KG1 (cell line): ENCODE data around the gene RGS4.

Source experiments
- DNase-seq: peaks from one replicate; lab custom pipeline; 2025; lab: John Stamatoyannopoulos, UW

Gene RGS4

DNA sequence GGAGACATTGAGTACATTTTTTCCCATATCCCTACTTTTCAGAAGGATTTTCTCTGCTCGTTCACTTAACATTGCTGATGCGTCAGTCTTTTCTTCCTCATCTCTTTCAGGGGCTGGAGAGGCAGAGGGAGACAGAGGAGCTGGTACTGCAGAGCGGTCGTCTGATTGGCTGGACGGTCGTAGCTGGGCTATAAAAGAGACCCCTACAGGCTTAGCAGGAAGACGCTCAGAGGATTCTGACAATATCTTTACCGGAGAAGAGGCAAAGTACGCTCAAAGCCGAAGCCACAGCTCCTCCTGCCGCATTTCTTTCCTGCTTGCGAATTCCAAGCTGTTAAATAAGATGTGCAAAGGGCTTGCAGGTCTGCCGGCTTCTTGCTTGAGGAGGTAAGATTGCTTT is at the start of gene RGS4:
Gene RGS4 (plus strand): TSS at position 220 of the 400 bp plus-strand sequence. CDS start 124 bp downstream, at position 344.
- DNase-seq: no peak

DNA sequence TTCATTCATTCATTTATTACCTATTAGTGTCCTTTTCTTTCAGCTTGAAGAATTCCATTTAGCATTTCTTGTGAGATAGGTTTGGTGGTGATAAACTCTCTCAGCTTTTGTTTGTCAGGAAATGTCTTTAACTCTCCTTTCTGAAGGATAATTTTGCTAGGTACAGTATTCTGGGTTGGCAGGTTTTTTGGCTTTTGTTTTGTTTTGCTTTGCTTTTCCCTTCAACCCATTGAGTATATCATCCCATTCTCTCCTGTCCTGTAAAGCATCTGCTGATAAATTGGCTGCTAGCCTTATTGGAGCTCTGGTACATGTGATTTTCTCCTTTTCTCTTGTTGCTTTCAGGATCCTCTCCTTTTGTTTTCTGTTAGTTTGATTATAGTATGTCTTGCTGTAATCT is 47.0 kb upstream of the RGS4 start:
- no peak for DNase-seq

DNA sequence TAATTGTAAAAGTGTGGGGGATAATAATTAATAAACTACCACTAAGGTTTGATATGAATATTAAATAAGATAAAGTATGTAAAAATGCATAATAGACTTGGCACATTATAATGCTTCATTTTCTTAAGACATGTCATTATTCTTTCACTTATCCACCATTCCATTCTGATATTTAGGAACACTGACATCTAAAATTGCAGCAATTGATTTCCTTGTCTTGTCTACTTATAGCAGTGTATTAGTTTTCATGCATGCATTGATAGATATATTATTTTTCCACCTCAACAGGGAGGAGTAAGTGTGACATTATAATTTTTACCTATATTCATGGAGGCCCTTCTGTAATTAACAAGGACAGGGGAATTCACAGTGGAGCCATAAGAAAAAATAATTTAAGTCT is 41.6 kb upstream of the RGS4 start:
- no peak for DNase-seq

DNA sequence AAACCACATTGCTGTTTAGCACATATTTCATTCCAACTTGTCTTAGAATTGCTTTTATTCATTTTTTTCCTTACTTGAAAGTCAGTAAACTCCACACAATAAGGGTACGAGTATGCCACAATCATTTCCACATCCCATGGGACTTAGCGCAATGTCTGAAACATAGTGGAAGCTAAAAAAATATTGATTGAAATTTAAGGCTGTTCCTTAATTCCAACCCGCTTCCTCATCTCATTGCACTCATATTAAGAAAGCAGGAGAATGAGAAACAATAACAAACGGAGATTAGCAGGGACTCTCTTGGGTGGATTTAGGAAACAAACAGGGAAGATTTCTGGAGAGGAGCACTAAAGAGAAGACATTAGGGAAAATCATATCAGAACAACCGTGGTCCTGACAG is 39.3 kb upstream of the RGS4 start:
- DNase-seq: no peak

- DNase-seq: no peak
Measured at GRCh38 chr1:163035446-163036249, 33.5 kb upstream of the RGS4 start.

GRCh38 chr1:163036671-163037070 is 32.5 kb upstream of the RGS4 start:
- DNase-seq: no peak

- no peak for DNase-seq
Measured at GRCh38 chr1:163038928-163039706, 30.0 kb upstream of the RGS4 start.

GRCh38 chr1:163039707-163040093 is 29.5 kb upstream of the RGS4 start:
- DNase-seq: no peak

GRCh38 chr1:163046071-163046470 is 23.1 kb upstream of the RGS4 start:
- no peak for DNase-seq

DNA sequence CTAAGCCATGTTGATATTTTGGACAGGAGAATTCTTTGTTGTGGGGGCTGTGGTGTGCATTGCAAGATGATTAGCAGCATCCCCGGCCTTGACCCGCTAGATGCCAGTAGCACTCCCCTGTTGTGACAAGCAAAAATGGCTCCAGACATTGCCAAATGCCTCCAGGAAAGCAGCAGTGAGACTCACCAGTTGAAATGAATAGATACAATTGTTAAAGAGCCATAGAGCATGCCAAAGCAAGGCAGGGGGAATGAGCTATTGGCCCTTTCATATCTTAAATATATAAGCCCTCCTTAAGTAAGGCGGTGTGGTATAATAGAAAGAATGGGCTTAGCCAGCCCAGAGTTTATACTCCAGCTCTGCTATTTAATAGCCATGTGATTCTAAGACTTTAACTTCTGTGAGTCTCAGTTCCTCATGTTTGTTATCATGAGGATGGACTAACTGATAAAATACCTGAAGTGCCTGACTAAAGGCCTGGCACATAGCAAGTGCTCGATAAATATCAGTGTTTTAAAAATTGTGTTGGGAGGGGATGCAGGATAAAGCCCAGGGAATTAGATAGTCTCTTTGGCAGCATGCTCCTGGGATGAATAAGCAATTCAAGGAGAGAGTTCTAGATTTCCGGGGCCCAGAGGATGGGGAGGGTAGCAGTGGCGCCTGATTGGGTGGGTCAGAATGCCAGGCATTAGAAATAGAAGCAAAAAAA is 21.1 kb upstream of the RGS4 start:
- DNase-seq: no peak

GRCh38 chr1:163048869-163049268 is 20.3 kb upstream of the RGS4 start:
- no peak for DNase-seq

GRCh38 chr1:163049296-163049695 is 19.9 kb upstream of the RGS4 start:
- no peak for DNase-seq

DNA sequence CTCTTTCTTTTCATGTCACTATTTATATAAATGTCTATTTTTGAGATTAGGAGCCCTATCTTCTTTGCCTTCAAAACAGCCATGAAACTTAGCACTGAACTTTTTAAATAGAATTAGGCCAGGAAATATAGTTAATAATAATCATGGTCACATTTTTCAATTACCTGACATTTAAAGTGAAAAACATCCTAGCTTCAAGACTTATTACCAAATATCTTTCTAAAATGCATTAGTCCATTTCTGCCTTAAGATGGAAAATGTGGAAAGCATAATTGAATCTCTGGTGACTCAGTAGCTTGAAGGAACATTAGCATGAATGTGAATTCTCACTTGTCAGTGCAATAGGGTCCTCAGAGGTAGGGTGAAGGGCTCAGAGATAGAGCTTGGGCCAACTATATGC is 18.7 kb upstream of the RGS4 start:
- no peak for DNase-seq

DNA sequence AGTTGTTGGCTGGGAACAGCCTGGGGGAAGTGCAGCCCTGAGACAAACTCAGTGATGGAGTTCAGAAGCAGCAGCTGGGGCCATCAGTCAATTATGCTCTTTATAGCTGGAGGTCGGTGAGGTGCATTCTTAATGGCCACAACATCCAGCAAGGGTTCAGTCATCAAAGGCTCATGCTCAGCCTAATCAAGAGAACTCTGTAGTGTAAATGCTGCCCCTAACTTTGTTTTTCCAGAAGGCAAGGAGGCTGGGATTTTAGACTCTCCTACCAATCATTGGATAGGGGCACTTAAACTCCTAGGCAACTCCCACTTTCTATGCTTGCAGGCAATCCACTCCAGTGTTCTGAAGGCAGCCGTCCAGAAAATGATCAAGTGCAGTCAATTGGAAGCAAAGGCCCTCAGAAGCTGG is 15.0 kb upstream of the RGS4 start:
- no peak for DNase-seq

- DNase-seq: no peak
Measured at GRCh38 chr1:163055005-163055404, 14.2 kb upstream of the RGS4 start.

DNA sequence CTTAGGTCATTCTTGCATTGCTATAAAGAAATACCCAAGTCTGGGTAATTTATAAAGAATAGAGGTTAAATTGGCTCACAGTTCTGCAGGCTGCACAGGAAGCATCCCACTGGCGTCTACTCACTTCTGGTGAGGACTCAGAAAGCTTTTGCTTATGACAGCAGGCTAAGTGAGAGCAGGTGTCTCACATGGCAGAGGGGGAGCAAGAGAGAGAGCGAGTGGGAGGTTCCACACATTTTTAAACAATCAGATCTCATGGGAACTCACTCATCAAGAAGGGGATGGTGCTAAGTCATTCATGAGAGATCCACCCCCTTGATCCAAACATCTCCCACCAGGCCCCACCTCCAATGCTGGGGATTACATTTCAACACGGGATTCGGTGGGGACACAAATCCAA is 13.6 kb upstream of the RGS4 start:
- DNase-seq: no peak

GRCh38 chr1:163056831-163057230 is 12.3 kb upstream of the RGS4 start:
- DNase-seq: no peak

- DNase-seq: no peak
Measured at GRCh38 chr1:163060343-163061007, 8.7 kb upstream of the RGS4 start.

- DNase-seq: no peak
Measured at GRCh38 chr1:163063143-163063542, 6.0 kb upstream of the RGS4 start.

GRCh38 chr1:163063610-163064009 is 5.6 kb upstream of the RGS4 start:
- DNase-seq: no peak

DNA sequence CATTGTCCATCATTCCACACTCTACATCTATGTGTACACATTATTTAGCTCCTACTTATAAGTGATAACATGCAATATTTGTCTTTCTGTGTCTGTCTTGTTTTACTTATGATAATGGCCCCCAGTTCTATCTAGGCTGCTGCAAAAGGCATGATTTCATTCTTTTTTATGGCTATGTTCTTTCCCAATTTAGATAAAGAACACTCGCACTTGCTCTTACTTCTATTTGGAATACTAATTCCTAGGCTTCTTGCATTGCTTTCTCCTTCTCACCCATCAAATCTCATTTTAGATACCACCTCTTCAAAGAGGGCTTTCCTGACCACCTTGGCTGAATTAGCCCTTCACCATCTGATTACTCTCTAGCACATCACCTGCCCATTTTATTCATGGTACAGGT is 3.0 kb upstream of the RGS4 start:
- DNase-seq: no peak

DNA sequence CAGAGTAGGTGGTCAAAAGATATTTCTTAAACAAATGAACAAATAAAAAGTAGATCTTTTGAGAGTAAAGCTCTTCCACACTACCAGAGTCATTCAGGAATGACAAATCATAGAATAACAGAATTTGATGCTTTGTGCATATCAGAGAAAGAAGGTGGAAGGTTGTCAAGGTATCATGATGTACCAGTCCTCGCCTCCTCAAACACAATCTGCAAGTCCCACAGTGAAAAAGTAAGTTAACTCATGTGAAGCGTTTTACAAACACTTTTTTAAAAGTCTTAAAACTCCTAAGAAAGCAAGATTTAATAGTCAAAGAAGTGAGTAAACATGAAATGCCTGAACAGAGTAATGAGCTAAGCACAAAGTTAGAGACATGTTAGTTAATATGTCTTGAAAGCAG is 2.5 kb upstream of the RGS4 start:
- DNase-seq: no peak
